ENCODE measurements around the gene AGPAT3. TPM values are rescaled to one million over a fixed set of nuclear protein-coding genes. Genes with fewer than 3 reads are reported as not detected.

Gene AGPAT3
- total RNA-seq, 1 donor from 2014 or later = 51.5 TPM

- intact Hi-C loops (cut with DNase I) = no loop called here
- peak; percentile 24 for DNase-seq (ENCODE audit: low spot score)
Observed at GRCh38 chr21:43858806-43859648, 6.0 kb upstream of the AGPAT3 start.

GRCh38 chr21:43859747-43860214, 5.2 kb upstream of the AGPAT3 start:
- DNase-seq (ENCODE audit: low spot score) = no peak
- intact Hi-C loops (cut with DNase I) = no loop called here

GRCh38 chr21:43861706-43862105, 3.3 kb upstream of the AGPAT3 start:
- intact Hi-C loops (cut with DNase I) = no loop called here
- no peak for DNase-seq (ENCODE audit: low spot score)

GRCh38 chr21:43864313-43864961, 586 bp upstream of the AGPAT3 start:
- intact Hi-C loops (cut with DNase I) = no loop called here
- peak; percentile 70 for DNase-seq (ENCODE audit: low spot score)

GRCh38 chr21:43865540-43866259, 677 bp downstream of the AGPAT3 start:
- intact Hi-C loops (cut with DNase I) = loop anchor here (5.0 kb wide), 3 partner anchors 37 to 72 kb away; no protein-coding TSS in a partner anchor
- peak; percentile 85 for DNase-seq (ENCODE audit: low spot score)

GRCh38 chr21:43866260-43866629, 1.2 kb downstream of the AGPAT3 start:
- intact Hi-C loops (cut with DNase I) = loop anchor here (5.0 kb wide), 3 partner anchors 36 to 71 kb away; no protein-coding TSS in a partner anchor
- DNase-seq (ENCODE audit: low spot score) = peak; percentile 76

- intact Hi-C loops (cut with DNase I) = loop anchor here (5.0 kb wide), 3 partner anchors 36 to 71 kb away; no protein-coding TSS in a partner anchor
- peak; percentile 67 for DNase-seq (ENCODE audit: low spot score)
Observed at GRCh38 chr21:43866659-43867331, 1.8 kb downstream of the AGPAT3 start.

GRCh38 chr21:43867332-43867703, 2.3 kb downstream of the AGPAT3 start:
- DNase-seq (ENCODE audit: low spot score) = peak; percentile 57
- intact Hi-C loops (cut with DNase I) = loop anchor here (5.0 kb wide), 3 partner anchors 35 to 70 kb away; no protein-coding TSS in a partner anchor

- intact Hi-C loops (cut with DNase I) = loop anchor here (5.0 kb wide), 3 partner anchors 34 to 69 kb away; no protein-coding TSS in a partner anchor
- peak; percentile 53 for DNase-seq (ENCODE audit: low spot score)
Observed at GRCh38 chr21:43867948-43868347, 2.9 kb downstream of the AGPAT3 start.

GRCh38 chr21:43868461-43868860, 3.4 kb downstream of the AGPAT3 start:
- intact Hi-C loops (cut with DNase I) = loop anchor here (5.0 kb wide), 3 partner anchors 34 to 69 kb away; no protein-coding TSS in a partner anchor
- DNase-seq (ENCODE audit: low spot score) = peak; percentile 19

GRCh38 chr21:43869486-43870325, 4.7 kb downstream of the AGPAT3 start:
- intact Hi-C loops (cut with DNase I) = loop anchor here (5.0 kb wide), 3 partner anchors 33 to 68 kb away; no protein-coding TSS in a partner anchor
- peak; percentile 50 for DNase-seq (ENCODE audit: low spot score)

- intact Hi-C loops (cut with DNase I) = no loop called here
- DNase-seq (ENCODE audit: low spot score) = no peak
Observed at GRCh38 chr21:43871487-43871886, 6.5 kb downstream of the AGPAT3 start.

- peak; percentile 24 for DNase-seq (ENCODE audit: low spot score)
- intact Hi-C loops (cut with DNase I) = no loop called here
Observed at GRCh38 chr21:43872531-43873197, 7.6 kb downstream of the AGPAT3 start.

GRCh38 chr21:43873673-43874072, 8.7 kb downstream of the AGPAT3 start:
- peak; percentile 50 for DNase-seq (ENCODE audit: low spot score)
- intact Hi-C loops (cut with DNase I) = no loop called here

- intact Hi-C loops (cut with DNase I) = no loop called here
- peak; percentile 41 for DNase-seq (ENCODE audit: low spot score)
Observed at GRCh38 chr21:43874085-43874805, 9.2 kb downstream of the AGPAT3 start.

GRCh38 chr21:43876605-43877004, 11.6 kb downstream of the AGPAT3 start:
- no peak for DNase-seq (ENCODE audit: low spot score)
- intact Hi-C loops (cut with DNase I) = no loop called here

- DNase-seq (ENCODE audit: low spot score) = no peak
- intact Hi-C loops (cut with DNase I) = no loop called here
Observed at GRCh38 chr21:43877936-43878575, 13.0 kb downstream of the AGPAT3 start.
